Nucleus accumbens (tissue), 56 donors: ENCODE results near the gene LMF1.

Experiments
- DNase-seq, 56 donors: peaks; one replicate each; lab custom pipeline; 2025; lab: John Stamatoyannopoulos, UW

LMF1 gene

DNA sequence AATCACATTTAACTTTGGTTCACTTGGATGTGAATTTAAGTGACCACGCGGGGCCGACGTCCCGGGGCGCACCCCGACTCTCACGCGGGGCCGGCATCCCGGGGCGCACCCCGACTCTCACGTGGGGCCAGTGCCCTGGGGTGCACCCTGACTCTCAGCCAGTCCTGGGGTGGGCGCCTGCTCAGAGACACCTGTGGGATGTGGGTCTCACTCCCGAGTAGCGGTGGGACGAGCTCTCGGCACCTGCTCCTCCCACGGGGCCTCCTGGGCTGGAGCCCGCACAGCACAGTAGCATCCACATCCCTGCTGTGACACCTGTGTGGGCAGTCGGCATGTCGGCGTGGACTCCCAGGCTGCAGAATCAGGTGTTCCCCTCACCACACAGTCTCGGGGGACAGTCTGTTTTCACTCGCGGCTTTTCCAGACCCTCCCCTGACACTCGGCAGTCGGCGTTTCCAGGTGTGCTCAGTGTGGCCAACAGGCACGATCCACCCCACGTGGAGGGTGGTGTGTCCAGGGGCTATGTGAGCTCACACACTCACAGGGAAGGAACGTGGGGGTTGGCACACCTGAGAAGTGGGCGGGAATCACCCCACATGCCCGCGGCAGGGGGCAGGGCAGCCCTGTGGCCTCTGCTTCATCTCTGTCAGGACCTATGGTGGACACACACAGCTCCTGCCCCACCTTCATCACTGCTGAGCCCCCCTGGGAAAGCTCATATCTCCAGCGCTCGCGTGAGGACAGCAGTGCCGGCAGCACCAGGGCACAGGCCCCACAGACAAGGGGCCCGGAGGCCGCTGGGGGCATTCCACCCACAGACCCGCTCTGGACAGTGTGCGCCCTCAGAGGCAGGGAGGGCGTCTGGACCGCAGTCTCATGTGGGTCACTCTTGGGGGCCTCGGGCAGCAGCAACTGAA, 51.8 kb downstream of the LMF1 start:
- no peak for DNase-seq

DNA sequence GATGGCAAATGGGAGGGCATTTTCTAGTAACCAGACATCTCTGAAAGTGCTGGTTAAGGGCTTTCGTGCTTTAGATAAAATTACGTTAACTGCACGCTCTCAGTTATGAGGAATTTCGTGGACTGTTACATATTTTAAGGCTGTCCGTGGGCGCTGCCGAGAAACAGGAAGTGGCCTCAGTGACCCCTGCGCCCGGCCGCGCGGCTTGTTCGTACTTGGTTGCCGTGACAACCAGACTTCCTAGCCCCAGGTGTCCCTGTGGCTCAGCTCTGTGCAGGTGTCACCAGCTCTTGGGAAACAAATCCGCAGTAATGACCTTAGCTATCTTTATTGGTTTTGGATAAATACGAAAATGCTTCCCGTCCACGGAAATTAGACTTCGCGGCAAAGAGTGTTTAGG, 52.7 kb downstream of the LMF1 start:
- no peak for DNase-seq

- DNase-seq = no peak
Measured at GRCh38 chr16:917591-918061, 53.2 kb downstream of the LMF1 start.

DNA sequence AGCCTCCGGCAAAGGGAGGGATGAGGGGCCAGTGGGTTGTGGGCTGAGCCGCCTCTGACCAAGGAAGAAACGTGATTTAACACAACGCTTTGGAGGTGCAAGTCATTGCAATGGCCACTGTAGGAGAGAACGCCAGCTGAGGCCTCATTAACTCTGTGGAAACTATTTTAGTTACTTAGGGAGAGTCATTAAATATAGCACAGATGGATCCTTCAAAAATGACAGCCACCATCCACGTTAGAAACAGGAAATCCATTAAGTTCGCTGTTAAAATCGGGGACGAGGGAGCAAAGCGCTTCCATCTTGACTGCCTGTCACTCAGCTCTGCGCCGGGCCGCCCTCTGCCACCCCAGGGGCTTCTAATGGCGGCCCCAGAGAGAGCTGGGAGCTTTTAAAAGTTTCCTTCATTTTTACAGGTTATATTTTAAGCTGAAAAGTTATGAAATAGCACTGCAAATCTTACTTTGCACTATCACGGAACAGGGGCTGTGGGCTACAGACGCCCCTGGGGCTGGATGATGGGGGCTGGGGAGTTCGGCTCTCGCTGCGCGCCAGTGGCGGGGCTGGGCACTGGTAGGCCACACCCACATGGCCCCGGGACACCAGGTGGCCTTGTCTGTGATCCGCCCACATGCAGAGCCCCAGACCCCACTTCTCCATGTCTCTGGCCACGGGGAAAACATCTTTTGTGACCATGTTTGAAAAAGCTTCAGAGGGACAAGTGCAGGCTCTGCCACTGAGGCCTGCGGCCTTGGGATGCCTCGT, 54.6 kb downstream of the LMF1 start:
- no peak for DNase-seq

GRCh38 chr16:915546-915945, 55.2 kb downstream of the LMF1 start:
- DNase-seq = no peak

DNA sequence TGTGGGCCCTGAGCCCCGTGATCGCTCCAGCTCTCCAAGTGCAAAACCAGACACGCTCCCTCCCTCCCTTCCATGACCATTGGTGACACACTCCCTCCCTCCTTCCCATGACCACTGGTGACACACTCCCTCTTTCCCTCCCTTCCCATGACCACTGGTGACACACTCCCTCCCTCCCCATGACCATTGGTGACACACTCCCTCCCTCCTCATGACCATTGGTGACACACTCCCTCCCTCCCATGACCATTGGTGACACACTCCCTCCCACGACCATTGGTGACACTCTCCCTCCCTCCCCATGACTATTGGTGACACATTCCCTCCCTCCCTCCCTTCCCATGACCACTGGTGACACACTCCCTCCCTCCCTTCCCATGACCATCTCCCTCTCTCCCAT, 56.3 kb downstream of the LMF1 start:
- peak in 4 of 56 donors; percentile 24 to 85 (median 46) for DNase-seq

DNA sequence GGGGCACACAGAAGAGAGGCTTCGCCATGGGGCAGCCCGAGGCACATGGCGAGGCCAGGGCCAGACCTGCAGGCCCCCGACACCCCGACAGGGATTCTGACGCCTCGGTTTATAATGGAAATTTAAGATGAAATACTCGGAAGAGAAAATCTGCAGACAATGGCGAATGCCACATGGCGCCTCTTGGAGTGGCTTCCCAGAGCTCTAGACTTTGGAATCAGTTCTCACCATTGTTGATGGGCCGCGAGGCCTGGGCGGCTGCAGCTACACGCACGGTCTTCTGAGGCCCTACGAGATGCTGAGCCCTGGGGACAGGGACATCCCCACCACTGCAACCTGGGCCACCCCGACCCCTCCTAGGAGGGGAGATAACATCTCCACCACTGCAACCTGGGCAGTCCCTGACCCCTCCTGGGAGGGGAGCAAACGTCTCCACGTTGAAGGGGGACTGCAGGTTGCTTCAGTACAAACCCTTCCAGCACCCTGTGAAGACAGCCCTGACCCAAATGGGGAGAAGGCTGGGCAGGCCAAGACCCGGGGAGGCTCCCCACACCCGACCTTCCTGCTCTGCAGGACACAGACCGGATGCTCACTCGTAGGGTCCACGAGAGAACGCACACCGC, 56.9 kb downstream of the LMF1 start:
- no peak for DNase-seq

DNA sequence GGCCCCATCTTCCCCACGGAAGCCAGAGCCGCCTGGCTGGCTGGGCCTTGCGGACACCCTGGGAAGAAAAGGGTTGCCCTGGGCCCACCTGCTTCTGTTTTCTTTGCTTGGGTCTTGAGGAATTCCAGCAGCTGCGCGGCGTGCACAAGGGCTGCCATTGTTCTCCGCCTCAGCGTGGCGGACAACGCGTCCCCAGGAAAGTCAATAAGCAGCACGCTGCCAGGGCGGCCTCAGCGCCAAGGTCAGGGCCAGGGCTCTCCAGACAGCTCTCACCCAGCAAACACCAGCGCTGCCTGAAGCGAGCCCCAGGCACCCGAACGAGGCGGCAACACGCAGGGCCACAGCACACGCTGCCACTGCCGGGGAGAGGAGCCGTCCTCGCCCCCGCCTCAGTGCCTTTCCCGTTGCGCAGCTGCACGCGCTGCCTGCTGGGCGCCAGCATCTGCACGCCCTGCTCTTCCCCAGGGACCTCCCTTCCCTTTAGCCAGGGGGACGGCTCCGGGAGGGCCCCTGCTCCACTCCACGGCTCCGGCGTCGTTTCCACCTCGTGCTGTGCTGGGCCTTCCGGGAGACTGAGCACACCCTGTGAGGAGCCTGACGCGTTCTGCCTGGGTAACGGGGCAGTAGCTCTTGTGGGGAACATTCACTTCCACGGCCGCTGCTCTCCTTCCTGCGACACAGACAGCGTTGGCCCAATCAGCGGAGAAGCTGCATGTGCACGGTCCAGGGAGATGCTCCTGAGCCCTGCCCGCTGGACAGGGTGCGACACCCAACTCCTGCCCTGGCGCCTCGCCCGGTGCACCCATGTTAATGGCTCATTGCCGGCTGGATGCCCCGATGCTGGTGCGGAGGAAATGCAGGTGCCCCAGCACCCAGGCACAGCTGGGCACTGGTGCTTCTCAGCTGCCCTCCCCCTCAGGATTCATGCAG, 57.8 kb downstream of the LMF1 start:
- peak in 55 of 56 donors; percentile 14 to 92 (median 82) for DNase-seq

- peak in 5 of 56 donors; percentile 55 to 91 (median 67) for DNase-seq
Measured at GRCh38 chr16:912322-912683, 58.5 kb downstream of the LMF1 start.

DNA sequence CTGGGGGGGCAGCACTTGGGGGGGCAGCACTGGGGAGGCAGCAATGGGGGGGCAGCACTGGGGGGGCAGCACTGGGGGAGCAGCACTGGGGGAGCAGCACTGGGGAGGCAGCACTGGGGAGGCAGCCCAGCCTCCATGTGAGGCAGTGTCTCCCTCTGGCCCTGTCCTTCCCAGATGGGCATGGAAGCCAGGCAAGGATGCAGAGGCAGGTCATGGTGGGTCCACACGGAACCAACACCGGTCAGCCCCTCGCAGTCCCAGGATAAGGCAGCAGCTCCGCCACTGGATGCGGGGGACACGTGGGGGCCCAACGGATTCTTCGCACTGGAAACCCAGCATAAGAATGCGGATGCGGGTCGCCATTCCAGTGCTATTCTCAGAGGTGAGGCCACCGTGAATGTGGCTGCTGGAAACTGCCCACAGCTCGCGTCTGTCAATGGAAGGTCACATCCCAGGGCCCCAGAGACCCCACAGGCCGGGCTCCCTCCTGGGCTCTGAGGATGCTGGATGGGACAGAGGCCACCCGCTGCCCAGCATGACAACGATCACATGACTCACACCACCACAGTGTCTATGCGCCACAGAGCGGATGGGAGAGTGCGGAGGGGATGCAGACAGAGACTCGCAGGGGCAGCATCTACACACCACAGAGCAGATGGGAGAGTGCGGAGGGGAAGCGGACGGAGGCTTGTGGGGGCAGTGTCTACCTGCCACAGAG, 59.0 kb downstream of the LMF1 start:
- DNase-seq = peak in 8 of 56 donors; percentile 34 to 65 (median 50)

DNA sequence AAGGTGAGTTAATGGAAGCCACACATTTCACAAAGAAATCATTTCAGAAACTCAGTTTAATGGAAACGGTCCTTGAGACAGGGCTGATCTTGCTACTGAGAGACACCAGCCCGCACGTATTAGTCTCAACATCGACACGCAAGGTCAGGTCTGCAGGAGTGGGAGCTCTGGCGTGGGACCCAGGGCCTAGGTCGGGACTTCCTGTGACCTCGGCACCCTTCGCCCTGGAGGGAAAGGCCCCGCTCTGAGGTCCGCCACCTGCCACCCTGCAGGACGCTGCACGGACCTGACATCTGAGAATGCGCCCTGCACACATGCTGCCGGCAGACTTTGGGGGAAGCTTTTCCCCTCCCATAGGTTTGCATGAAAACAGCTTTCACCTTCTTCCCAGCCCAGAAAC, 59.7 kb downstream of the LMF1 start:
- no peak for DNase-seq

DNA sequence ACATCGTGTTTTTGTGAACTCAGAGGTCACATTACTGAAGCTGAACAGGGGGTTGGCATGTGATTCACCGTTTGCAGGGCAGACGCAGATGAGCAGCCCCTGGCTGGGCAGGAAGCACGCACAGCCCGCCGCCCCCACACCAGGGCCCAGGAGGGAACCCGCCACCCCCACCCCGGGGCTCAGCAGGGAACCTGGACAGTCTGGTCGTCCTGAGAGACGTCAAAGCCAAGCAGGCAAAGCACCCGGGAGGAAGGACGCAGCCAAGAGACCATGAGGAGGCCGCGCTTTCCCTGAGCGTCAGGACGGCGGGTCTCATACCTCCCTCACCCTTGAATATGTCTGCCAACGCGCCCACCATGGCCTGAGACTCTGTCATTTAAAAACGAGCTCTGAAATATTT, 60.6 kb downstream of the LMF1 start:
- DNase-seq = no peak

- DNase-seq = no peak
Measured at GRCh38 chr16:909281-910000, 61.3 kb downstream of the LMF1 start.

DNA sequence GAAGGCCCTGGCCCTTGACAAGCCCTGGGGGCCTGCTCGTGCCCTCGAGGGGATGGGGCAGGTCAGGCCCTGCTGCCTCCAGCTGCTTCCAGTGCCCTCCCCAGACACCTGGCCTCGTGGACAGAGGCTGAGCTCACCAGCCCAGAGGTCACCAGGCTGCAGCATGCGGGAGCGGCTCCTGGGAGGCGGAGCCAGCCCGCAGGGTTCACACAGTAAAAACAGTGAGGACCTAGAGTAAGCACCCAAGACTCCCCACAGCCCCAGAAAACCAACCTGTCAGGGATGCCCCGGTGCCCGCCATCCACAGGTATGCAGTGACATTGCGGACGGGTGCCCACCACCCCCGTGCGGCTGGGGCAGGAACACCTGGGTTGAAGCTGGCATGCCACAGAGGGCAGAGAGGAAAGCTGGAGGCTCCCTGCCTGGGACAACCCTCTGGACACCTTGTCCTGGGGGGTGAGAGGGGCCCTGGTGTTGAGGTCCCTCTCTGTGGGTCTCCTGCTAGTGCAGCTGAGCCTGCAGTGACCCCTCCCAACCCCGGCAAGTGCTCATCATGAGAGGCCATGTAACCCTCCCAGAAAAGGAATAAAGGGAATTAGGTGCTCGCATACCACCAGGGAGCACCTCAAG, 62.1 kb downstream of the LMF1 start:
- DNase-seq = no peak

GRCh38 chr16:907842-908241, 62.9 kb downstream of the LMF1 start:
- peak in 26 of 56 donors; percentile 15 to 60 (median 40) for DNase-seq

- no peak for DNase-seq
Measured at GRCh38 chr16:907361-907760, 63.4 kb downstream of the LMF1 start.

- no peak for DNase-seq
Measured at GRCh38 chr16:906296-906695, 64.5 kb downstream of the LMF1 start.
